Measurements from ENCODE around the gene KCND2.

The KCND2 gene

DNA sequence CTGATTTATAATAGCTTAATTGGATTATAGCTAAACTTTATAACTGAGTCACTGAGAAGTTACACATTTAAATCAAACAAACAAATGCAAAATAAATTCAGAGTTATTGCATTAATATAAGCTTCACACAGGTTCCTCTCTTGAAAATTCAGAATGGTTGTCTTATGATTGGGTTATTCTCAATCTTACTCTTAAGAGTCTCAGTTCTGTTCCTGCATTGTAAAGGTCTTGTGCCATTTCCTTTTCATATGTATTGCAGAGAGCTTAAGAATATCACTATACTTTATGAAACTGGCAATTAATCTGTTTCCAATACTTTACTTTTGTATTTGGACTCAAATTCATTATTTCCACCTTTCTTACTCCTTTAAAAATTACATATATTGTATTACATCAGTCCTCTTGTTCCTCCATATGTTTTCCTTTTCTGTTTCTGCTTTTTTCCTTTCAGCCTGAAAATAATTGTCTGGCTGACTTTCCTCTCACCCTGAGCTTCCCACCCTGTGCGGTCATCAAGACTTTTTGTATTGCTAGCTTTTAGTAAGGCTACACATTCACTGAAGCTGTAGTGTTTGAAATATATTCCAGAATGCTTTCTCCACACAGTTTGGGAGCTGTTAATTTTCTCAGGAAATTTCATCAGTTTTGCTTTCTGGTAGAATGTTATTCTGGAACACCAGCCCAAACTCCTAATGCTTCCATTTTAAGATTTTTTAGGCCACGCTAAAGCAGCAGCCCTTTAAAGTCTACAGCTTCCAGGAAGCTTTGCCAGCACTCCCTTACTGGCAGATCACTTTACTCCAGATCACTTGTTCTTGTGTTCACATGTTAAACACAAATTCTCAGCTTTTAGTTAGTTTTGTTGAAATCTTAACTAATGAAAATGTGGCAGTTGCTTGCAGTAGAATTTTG lies 139.4 kb downstream of the KCND2 start:
- no peak for DNase-seq

DNA sequence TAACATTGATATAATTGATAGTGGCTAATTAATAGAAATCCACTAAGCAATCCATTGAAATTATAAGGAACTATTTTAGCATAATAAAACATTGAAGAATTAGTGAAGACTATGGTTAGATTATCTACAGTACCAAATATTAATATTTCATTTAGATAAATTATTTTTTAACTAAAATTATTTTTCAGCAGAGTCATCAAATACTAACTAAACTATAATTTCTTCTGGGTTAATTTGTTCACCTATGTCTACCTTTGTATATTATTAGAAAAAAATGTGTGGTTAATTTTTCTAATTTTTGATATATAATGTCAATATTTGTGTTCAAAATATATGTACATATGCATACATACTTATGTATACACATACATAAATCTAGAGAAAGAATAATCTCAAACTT lies 140.2 kb downstream of the KCND2 start:
- DNase-seq, result no peak

DNA sequence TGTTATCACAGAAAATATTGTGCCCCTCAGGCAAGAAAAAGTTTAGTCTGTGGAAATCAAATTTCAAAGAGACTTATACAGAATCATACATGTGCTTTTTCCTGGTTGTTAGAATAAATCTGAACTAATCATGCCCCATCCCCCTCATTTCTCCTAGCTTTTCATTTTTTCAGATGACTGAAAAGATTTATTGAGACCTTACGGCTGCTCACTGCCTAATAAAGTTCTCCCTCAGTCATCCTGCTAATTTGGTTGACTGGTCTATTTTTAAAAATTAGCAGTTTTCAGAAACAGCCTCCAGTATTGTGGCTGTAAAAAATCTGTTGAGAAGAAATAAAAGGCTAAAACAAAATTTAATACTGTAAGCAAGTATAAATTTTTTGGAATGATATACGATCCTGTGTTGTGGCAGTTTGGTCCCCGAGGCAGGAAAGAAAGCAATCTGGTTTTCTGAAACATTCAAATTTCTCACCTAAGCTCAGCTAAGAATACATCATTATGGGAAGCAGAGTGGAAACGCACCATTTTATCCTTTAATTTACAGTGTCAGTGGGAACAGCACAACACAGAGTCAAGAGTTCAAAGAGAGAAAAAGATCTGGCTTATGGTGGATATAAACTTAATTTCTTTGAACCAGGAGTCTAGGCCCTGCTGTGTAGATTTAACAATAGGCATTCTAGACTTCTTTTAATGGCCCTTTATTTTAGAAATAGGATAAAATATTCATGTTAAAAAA lies 144.4 kb downstream of the KCND2 start:
- DNase-seq, result no peak

DNA sequence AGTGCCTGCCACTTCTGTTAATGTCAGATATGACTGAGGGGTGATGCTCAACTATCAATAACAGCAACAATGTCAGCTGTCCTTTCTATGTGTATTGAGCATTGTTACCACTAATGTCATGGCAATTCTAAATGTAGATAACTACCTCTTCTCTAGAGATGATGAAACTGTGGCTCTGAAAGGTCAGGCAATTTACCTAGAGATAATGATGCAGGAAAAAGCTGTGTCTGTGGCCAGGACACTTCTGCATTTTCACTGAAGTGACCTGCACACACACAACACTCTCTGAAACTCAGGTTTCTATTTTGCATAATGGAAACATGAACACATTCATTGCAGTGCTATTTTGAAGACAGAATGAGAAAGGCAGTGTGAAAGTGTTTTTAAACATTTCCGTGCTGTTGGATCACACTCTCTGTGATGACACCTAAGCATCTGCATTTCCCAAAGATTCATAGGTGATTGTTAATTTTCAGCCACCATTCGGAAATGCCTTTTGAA lies 148.2 kb downstream of the KCND2 start:
- DNase-seq, result no peak

DNA sequence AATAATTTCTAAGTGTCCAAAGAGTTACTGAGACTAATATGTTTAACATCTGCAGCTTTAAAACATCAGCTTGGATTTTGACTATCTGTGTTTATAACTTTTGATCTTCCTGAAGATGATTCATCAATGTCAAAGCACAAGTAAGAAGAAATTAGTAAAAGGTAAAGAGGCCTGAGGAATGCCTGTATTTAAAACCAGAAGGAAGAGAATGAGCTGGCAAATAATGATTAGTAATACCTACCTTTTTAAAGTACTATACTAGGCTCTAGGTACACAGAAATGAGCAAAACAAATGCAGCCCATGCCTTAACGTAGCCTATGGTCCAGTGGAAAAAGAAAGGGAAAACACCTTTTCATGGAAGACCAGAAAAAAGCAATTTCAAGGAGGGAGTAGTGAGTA lies 158.0 kb downstream of the KCND2 start:
- no peak for DNase-seq

DNA sequence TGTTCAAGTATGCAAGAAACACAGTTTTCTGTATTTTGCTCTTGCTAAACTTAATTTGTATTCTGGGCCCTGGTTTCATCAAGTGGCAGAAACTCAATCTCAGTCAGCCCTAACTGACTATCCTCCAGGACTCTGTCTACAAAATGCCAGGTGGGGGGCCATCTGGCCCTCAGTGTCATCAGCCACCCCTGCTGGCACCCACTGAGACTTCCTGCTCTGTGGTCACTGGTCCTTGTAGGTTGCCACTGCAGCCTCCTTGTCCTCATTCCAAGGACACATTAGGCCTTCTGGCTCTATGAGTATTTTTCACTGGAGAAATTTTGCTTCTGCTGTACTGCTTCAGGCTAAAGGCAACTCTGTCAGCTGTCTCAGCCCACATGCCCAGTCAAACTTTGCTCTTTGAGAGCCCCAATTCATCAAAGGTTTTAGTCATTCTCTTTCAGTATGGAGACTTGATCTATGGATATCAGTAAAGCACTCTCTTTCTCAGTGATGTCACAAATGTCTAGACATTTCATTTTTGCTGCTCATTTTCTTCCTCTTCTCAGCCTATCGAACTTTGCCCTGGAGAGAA lies 163.6 kb downstream of the KCND2 start:
- DNase-seq, result no peak

GRCh38 chr7:120441850-120442249 lies 168.9 kb downstream of the KCND2 start:
- no peak for DNase-seq

DNA sequence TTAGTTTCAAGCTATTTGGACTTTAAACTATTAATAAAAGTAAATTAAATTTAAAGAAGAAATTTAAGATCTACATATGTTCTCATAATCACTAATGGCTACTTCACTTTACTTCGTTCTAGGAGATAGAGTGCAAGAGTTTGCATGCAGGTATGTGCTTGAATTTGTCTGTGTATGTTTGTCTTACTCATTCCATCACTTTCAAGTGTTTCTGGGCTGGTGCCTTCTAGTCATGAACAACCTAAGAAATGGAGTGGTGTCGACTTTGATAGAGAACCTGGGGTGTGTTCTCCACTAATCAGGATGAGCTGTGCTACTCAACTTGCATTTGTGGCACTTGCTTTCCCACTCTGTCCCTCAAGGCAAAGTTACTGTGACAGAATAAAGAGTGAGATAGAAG lies 169.9 kb downstream of the KCND2 start:
- DNase-seq, result no peak

- DNase-seq, result no peak
These were observed 171.7 kb downstream of the KCND2 start for GRCh38 chr7:120444650-120445049.

- DNase-seq, result no peak
These were observed 172.3 kb downstream of the KCND2 start for GRCh38 chr7:120445276-120445675.

- no peak for DNase-seq
These were observed 179.7 kb downstream of the KCND2 start for GRCh38 chr7:120452665-120453064.

DNA sequence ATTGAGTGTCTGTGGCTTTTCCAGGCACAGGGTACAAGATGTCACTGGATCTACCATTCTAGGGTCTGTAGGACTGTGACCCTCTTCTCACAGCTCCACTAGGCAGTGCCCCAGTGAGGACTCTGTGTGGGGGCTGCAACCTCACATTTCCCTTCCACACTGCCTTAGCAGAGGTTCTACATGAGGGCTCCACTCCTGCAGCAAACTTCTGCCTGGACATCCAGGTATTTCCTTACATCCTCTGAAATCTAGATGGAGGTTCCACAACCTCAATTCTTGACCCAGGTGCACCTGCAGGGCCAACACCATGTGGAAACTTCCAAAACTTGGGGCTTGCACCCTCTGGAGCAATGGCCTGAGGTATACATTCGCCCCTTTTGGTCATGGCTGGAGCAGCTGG lies 183.7 kb downstream of the KCND2 start:
- no peak for DNase-seq

DNA sequence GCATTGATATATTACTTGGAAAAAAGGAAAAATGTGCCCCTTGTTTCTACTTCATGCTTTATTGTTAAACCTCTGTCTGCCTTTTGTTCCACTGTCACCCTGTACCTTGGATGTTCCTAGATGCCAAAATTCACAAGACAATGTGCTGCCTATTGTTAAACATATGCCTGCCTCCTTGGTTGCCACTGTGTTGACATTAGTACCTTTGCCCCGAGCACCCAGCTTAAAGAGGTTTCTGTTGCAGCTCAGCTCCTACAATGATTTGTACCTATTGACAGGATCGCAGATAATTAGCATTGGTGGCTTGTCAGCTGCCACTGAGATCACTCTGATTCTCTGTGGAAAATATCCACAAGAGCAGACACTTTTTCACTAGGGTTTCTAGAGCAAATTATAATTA lies 188.0 kb downstream of the KCND2 start:
- DNase-seq, result no peak

GRCh38 chr7:120462991-120463390 lies 190.0 kb downstream of the KCND2 start:
- DNase-seq, result no peak

DNA sequence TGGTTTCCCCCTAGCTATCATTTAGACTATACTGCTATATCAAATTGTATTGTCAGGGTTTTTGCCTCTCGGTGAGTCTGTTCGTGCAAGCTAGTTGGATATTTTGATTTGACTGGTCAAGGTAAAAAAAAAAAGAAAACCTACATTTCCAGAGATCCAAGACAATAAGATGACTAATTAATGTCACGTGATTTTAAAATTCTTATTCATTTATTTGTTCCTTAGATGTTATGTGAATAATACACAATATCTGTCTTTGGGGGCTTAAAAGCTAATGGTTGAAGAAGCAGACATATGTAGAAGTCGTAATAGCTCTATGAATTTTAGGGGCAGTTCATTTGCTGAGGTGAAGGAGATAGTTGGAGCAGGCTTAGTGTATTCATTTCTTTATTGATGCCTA lies 191.1 kb downstream of the KCND2 start:
- DNase-seq, result no peak

DNA sequence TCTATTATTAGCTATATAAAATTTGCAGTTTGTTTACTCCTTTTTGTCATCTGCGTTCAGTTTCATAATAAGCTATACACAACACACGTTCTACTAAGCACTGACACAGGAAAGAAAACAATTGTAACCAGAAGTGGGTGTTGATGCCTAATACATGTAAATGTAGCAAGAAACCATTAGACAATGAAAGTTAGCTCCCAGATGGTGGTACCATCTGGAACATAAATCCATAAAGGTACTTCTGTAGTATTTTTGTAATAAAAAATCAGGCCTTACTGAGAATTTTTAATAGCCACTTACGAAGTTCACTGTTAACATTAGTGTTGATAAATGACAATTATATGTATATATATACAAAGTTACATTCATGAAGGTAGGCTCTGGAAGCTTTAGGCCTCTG lies 194.7 kb downstream of the KCND2 start:
- no peak for DNase-seq

GRCh38 chr7:120468611-120469010 lies 195.6 kb downstream of the KCND2 start:
- no peak for DNase-seq

GRCh38 chr7:120472892-120473291 lies 199.9 kb downstream of the KCND2 start:
- no peak for DNase-seq

DNA sequence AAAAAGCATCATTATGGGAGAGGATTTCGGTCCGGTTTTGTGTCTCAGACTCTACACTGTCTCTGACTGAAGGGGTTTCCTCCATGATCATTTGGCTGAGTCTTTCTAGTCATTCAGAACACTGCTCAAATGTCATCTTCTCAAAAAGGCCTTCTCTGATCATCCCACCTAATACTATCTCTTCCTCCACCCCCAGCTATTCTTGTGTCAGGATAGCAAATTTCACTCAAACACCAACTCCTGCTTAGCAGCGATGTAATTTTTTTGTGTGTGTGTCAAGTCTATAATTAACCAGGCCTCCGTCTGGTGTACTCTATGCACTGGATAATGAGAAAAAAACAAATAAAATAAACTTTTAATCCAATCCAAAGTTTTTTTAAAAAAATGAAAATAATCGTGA lies 200.4 kb downstream of the KCND2 start:
- DNase-seq, result no peak

GRCh38 chr7:120475994-120476393 lies 203.0 kb downstream of the KCND2 start:
- DNase-seq, result no peak

DNA sequence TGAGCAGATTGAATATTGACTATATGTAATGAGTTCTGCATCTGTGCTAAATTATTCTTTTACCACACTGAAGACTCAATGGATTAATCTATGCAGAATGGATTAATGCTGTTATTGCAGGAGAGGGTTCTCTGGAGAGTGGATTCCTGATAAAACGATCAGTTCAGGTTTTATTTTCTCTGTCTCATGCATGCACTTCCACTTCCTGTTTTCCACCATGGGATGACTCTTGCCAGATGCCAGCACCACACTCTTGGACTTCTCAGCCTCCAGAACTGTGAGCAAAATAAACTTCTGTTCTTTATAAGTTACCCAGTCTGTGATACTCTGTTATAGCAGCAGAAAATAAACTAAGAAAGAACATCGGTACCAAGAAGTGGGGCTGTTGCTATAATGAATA lies 207.5 kb downstream of the KCND2 start:
- DNase-seq, result no peak

- no peak for DNase-seq
These were observed 208.0 kb downstream of the KCND2 start for GRCh38 chr7:120480930-120481329.

GRCh38 chr7:120486164-120486563 lies 213.2 kb downstream of the KCND2 start:
- no peak for DNase-seq

GRCh38 chr7:120502132-120502531 lies 229.2 kb downstream of the KCND2 start:
- DNase-seq, result no peak

Measured in hematopoietic multipotent progenitor cell treated with erythropoietin and hydrocortisone succinate and interleukin-3 and kit ligand, for 8 days (in vitro differentiated cells).